Measurements from ENCODE around the gene KIF20B.

GRCh38 chr10:89659143-89660131, 42.0 kb upstream of the KIF20B start:
- TF ChIP-seq CTCF (IDR thresholded peaks at IDR 0.05; ENCODE audit: insufficient read depth, low read length, poor library complexity, severe bottlenecking) (no peak), EZH2phosphoT487 (conservative IDR thresholded peaks at IDR 0.05; ENCODE audit: low read length) (no peak)
